Measurements from ENCODE around the gene SMIM28. TPM values are rescaled to one million over a fixed set of nuclear protein-coding genes. Genes with fewer than 3 reads are reported as not detected.

SMIM28 gene
- total RNA-seq, result not detected

GRCh38 chr6:138377844-138378243, at the start of gene SMIM28:
Gene SMIM28, plus strand, starts transcription at chr6:138377905. Its CDS starts 168 bp downstream, at chr6:138378073.

GRCh38 chr6:138403801-138404665, 26.3 kb downstream of the SMIM28 start, which contains the start of gene HEBP2:
Gene HEBP2, plus strand, starts transcription at chr6:138404223. Its CDS starts 273 bp downstream, at chr6:138404496.

Small RNA genes within 50 kb of the gene (small RNA-seq; reads per million reads assigned to genes)
- not detected for gene AL031003.1 (ENCODE audit: low replicate concordance)

Other genes starting within 250 kb of the SMIM28 start
- 8.1 TPM for gene ARFGEF3, start 216.0 kb upstream of the SMIM28 start, total RNA-seq
- gene PBOV1, start 159.4 kb upstream of the SMIM28 start, total RNA-seq, result not detected
- 19.7 TPM for gene HEBP2, start 26.3 kb downstream of the SMIM28 start, total RNA-seq
- gene NHSL1, start 121.6 kb downstream of the SMIM28 start, total RNA-seq, result 23.1 TPM

All from metanephros (tissue), 2 donors.